Endothelial cell of umbilical vein (primary cell): ENCODE data around the gene RBFOX1. TPM values are rescaled to one million over a fixed set of nuclear protein-coding genes. Genes with fewer than 3 reads are reported as not detected.

Experiments used
- BruUV-seq: library from RNA; stranded (reverse); fragments of 400-500 nt; replicated peaks from 2 replicates; lab custom pipeline; 2021; lab: Mats Ljungman, UMichigan
- CTCF ChIA-PET: fragments of 300-600, 350-600 bp; sonication (Branson Sonifier 250); formaldehyde crosslinking; loops from one replicate; lab custom pipeline; 2021; ENCODE audit warnings: antibody characterized with exemption, inconsistent platforms; lab: Charles Lee
- POLR2A ChIA-PET: fragments of 300-600, 350-600 bp; sonication (Branson Sonifier 250); formaldehyde crosslinking; loops from one replicate; lab custom pipeline; 2021; ENCODE audit warnings: antibody characterized with exemption, inconsistent platforms; lab: Charles Lee
- DNase-seq: peaks from one replicate; pipeline ENCODE4 v3.0.0-alpha.2; 2011; ENCODE audit warnings: low read depth, low spot score
- FAIRE-seq: peaks from 2 replicates; lab custom pipeline; 2011; peaks lifted over from hg19 to GRCh38; lab: Jason Lieb, UNC
- H2AFZ ChIP-seq: 2 replicates; pipeline ENCODE4 v1.6.0; 2012; ENCODE audit warnings: low read depth, low read length, control low read depth, inconsistent platforms
- H3K27ac ChIP-seq: 2 replicates; pipeline ENCODE4 v1.5.1; 2011; ENCODE audit warnings: low read depth, mild to moderate bottlenecking, control low read depth, low read length, moderate library complexity; ENCODE audit not compliant: insufficient read depth
- H3K27me3 ChIP-seq, 2 experiments: 2 replicates each; pipeline versions ENCODE4 v1.6.0 to v1.6.1; 2011; ENCODE audit warnings: low read length in 2 of 2, mixed read lengths in 1 of 2; ENCODE audit not compliant: control insufficient read depth in 2 of 2, insufficient read depth in 2 of 2
- H3K36me3 ChIP-seq, 2 experiments: 2 replicates in 1 of 2; 3 replicates in 1 of 2; pipeline ENCODE4 v1.5.1; 2011; ENCODE audit warnings: low read length in 2 of 2, mild to moderate bottlenecking in 1 of 2, moderate library complexity in 1 of 2; ENCODE audit not compliant: control insufficient read depth in 2 of 2, insufficient read depth in 2 of 2; ENCODE audit errors: extremely low read depth in 1 of 2
- H3K4me1 ChIP-seq: 3 replicates; pipeline ENCODE4 v1.5.1; 2011; ENCODE audit warnings: mild to moderate bottlenecking, low read length; ENCODE audit not compliant: control insufficient read depth, insufficient read depth; ENCODE audit errors: extremely low read depth
- H3K4me2 ChIP-seq: 2 replicates; pipeline ENCODE4 v1.6.1; 2011; ENCODE audit warnings: low read length, control low read depth, mixed read lengths; ENCODE audit not compliant: insufficient read depth
- H3K4me3 ChIP-seq, 3 experiments: fragments of 200-600 bp in 1 of 3; sonication (generic), shearing (Covaris generic) in 1 of 3; replicated peaks in 1 of 3; 2 replicates each; pipeline ENCODE4 v1.5.1; 2011 to 2016; ENCODE audit warnings: control low read depth in 3 of 3, low read length in 3 of 3, mild to moderate bottlenecking in 2 of 3, inconsistent platforms in 1 of 3, low read depth in 1 of 3, moderate library complexity in 1 of 3; ENCODE audit not compliant: insufficient read depth in 1 of 3
- H3K79me2 ChIP-seq: 2 replicates; pipeline ENCODE4 v1.6.0; 2012; ENCODE audit warnings: low read length, inconsistent platforms; ENCODE audit not compliant: control insufficient read depth, insufficient read depth
- H3K9ac ChIP-seq: replicated peaks from 2 replicates; pipeline ENCODE3; 2011; ENCODE audit warnings: low read length, control low read depth; ENCODE audit not compliant: insufficient read depth; ENCODE audit errors: extremely low read depth
- H3K9me1 ChIP-seq: replicated peaks from 3 replicates; pipeline ENCODE4 v1.6.0; 2011; ENCODE audit warnings: mild to moderate bottlenecking, low read length; ENCODE audit not compliant: control insufficient read depth, insufficient read depth; ENCODE audit errors: extremely low read depth
- H3K9me3 ChIP-seq: replicated peaks from 2 replicates; pipeline ENCODE4 v1.5.1; 2012; ENCODE audit warnings: low read length, inconsistent platforms; ENCODE audit not compliant: control insufficient read depth, insufficient read depth
- H4K20me1 ChIP-seq: replicated peaks from 2 replicates; pipeline ENCODE3; 2011; ENCODE audit warnings: mild to moderate bottlenecking, low read length; ENCODE audit not compliant: control insufficient read depth, insufficient read depth; ENCODE audit errors: extremely low read depth
- CTCF ChIP-seq, 2 donors: IDR thresholded peaks; 1 replicate in 1 of 2; 2 replicates in 1 of 2; pipeline ENCODE4 v1.5.1; 2011; ENCODE audit warnings: low read length in 2 of 2, mild to moderate bottlenecking in 2 of 2, moderate library complexity in 2 of 2, control low read depth in 1 of 2, inconsistent platforms in 1 of 2, low read depth in 1 of 2; ENCODE audit not compliant: insufficient read depth in 1 of 2; ENCODE audit errors: extremely low read depth in 1 of 2
- EZH2 ChIP-seq: IDR thresholded peaks from 2 replicates; pipeline ENCODE4 v1.6.1; 2012; ENCODE audit warnings: borderline replicate concordance, low read depth, mild to moderate bottlenecking, moderate library complexity, low read length, inconsistent platforms; ENCODE audit not compliant: severe bottlenecking
- FOS ChIP-seq: IDR thresholded peaks from 2 replicates; pipeline ENCODE4 v1.6.1; 2011; ENCODE audit warnings: mild to moderate bottlenecking, low read length, moderate library complexity, borderline replicate concordance; ENCODE audit not compliant: insufficient read depth
- GATA2 ChIP-seq: IDR thresholded peaks from 2 replicates; pipeline ENCODE4 v1.7.0; 2011; ENCODE audit warnings: low read depth, mild to moderate bottlenecking, moderate library complexity, mixed read lengths, low read length; ENCODE audit not compliant: insufficient read length, insufficient read depth
- JUN ChIP-seq: IDR thresholded peaks from 2 replicates; pipeline ENCODE4 v1.6.1; 2011; ENCODE audit warnings: borderline replicate concordance, low read depth; ENCODE audit not compliant: insufficient read length, insufficient read depth
- MAX ChIP-seq: IDR thresholded peaks from 2 replicates; pipeline ENCODE4 v1.6.1; 2011; ENCODE audit not compliant: insufficient read depth, insufficient read length
- MYC ChIP-seq: IDR thresholded peaks from one replicate; pipeline ENCODE4 v1.6.1; 2011; ENCODE audit warnings: mild to moderate bottlenecking, low read depth, low read length
- POLR2A ChIP-seq: IDR thresholded peaks from 2 replicates; pipeline ENCODE4 v1.6.1; 2012; ENCODE audit warnings: low read depth, mild to moderate bottlenecking, control low read depth, low read length
- POLR2AphosphoS5 ChIP-seq: IDR thresholded peaks from 2 replicates; pipeline ENCODE4 v1.6.1; 2012; ENCODE audit warnings: low read depth, mild to moderate bottlenecking, control low read depth, low read length, moderate library complexity; ENCODE audit not compliant: insufficient read depth
- dilution Hi-C: fragments of 300-500 bp; cut with MboI; formaldehyde crosslinking; loops from one replicate; pipeline ENCODE4 v1.15.0; 2019; ENCODE audit warnings: low sequenced_read_pairs; ENCODE audit not compliant: extremely low pct_ligation_motif_present
- intact Hi-C: fragments of 100-400 bp; cut with micrococcal nuclease; formaldehyde crosslinking; loops from one replicate; pipeline ENCODE4 v1.10.0; 2022
- polyA plus RNA-seq, 4 experiments: library from polyadenylated mRNA; depleted of rRNA in 3 of 4; stranded (reverse) in 3 of 4; unstranded in 1 of 4; fragments of >200 nt; gene quantifications; 2 replicates each; pipeline versions ENCODE4 v1.2.1 to v1.2.3, GENCODE V29; 2011 to 2012; ENCODE audit warnings: missing spikeins in 1 of 4
- total RNA-seq: library from RNA; stranded (reverse); gene quantifications from 2 replicates; pipeline ENCODE4 v1.2.3, GENCODE V29; 2021

RBFOX1 gene
- total and polyA plus RNA-seq, 2 donors (not counting 3 experiments of a cell fraction or from before 2014, with no cell fraction given): not detected

- Histone ChIP-seq H3K4me3 (no peak overlapping the region), H3K9ac (no peak overlapping the region), H3K9me3 (peaks cover 3% of the 10 kb centered on the region), H4K20me1 (no peaks in the 10 kb centered on the region), H3K9me1 (no peaks in the 10 kb centered on the region), H3K4me1 (no peaks in the 10 kb centered on the region), H3K27ac (no peak overlapping the region), H2AFZ (no peak overlapping the region), H3K79me2 (no peaks in the 10 kb centered on the region), H3K4me2 (no peak overlapping the region), H3K27me3 (no peaks in the 10 kb centered on the region), H3K36me3 (no peaks in the 10 kb centered on the region)
- CTCF ChIA-PET: no interaction called here
- intact Hi-C loops: no loop called here
- FAIRE-seq (no peak), DNase-seq (no peak)
- TF ChIP-seq EZH2: no peak
- no peak for TF ChIP-seq FOS
- TF ChIP-seq CTCF (IDR thresholded peaks at IDR 0.05; ENCODE audit: extremely low read depth in 1 of 2, insufficient read depth in 1 of 2, low read depth in 1 of 2, low read length in 2 of 2): no peak
- TF ChIP-seq POLR2AphosphoS5: no peak
- no peak for TF ChIP-seq MAX
- TF ChIP-seq GATA2: no peak
- no peak for TF ChIP-seq POLR2A
- no peak for TF ChIP-seq JUN
- TF ChIP-seq MYC: no peak
- POLR2A ChIA-PET: no interaction called here
- BruUV-seq: no TSS peak
- dilution Hi-C loops: no loop called here
These were observed 43.6 kb downstream of the RBFOX1 start for GRCh38 chr16:7376227-7376626.
